HepG2 (cell line): ENCODE data around the gene ADAMTS18.

Experiments
- CAMTA2 ChIP-seq: sonication (generic); formaldehyde crosslinking; IDR thresholded peaks from 2 replicates; pipeline ENCODE4 v1.4.0; 2020; ENCODE audit warnings: mild to moderate bottlenecking, missing genetic modification reagents, borderline replicate concordance
- EP300 ChIP-seq, 3 experiments: sonication (generic) in 1 of 3; formaldehyde crosslinking in 1 of 3; IDR thresholded peaks; 2 replicates each; pipeline versions ENCODE4 v1.5.1 to v1.6.1; 2011 to 2020; ENCODE audit warnings: low read depth in 2 of 3, low read length in 2 of 3, borderline replicate concordance in 1 of 3, improper control_type of control experiment in 1 of 3, mild to moderate bottlenecking in 1 of 3, missing genetic modification reagents in 1 of 3, moderate library complexity in 1 of 3
- JUND ChIP-seq: sonication (generic); formaldehyde crosslinking; IDR thresholded peaks from 2 replicates; pipeline ENCODE4 v1.8.0; 2022; ENCODE audit warnings: mild to moderate bottlenecking, missing genetic modification reagents
- TSC22D2 ChIP-seq: sonication (generic); formaldehyde crosslinking; IDR thresholded peaks from 2 replicates; pipeline ENCODE4 v1.5.1; 2020; ENCODE audit warnings: missing genetic modification reagents, mild to moderate bottlenecking, borderline replicate concordance
- ZNF121 ChIP-seq: sonication (generic); formaldehyde crosslinking; IDR thresholded peaks from 2 replicates; pipeline ENCODE4 v1.5.0; 2020; ENCODE audit warnings: mild to moderate bottlenecking, missing genetic modification reagents
- ZNF326 ChIP-seq: sonication (generic); formaldehyde crosslinking; IDR thresholded peaks from 2 replicates; pipeline ENCODE4 v1.4.0; 2020; ENCODE audit warnings: missing genetic modification reagents, borderline replicate concordance
- ZNF629 ChIP-seq: sonication (generic); formaldehyde crosslinking; conservative IDR thresholded peaks from 2 replicates; pipeline ENCODE4 v1.5.0; 2020; ENCODE audit warnings: missing genetic modification reagents
- TF ChIP-seq, protein P1 (sequence below): sonication (generic); formaldehyde crosslinking; IDR thresholded peaks from 2 replicates; pipeline ENCODE4 v1.4.0; 2020; ENCODE audit warnings: low read depth, mild to moderate bottlenecking, missing genetic modification reagents
- TF ChIP-seq, protein P2 (sequence below): sonication (generic); formaldehyde crosslinking; IDR thresholded peaks from 2 replicates; pipeline ENCODE4 v1.4.0; 2020; ENCODE audit warnings: missing genetic modification reagents
- TF ChIP-seq, protein P3 (sequence below): sonication (generic); formaldehyde crosslinking; IDR thresholded peaks from 2 replicates; pipeline ENCODE4 v1.4.0; 2020; ENCODE audit warnings: missing genetic modification reagents
- TF ChIP-seq, protein P4 (sequence below): sonication (generic); formaldehyde crosslinking; IDR thresholded peaks from 2 replicates; pipeline ENCODE4 v1.4.0; 2020; ENCODE audit warnings: missing genetic modification reagents

DNA sequence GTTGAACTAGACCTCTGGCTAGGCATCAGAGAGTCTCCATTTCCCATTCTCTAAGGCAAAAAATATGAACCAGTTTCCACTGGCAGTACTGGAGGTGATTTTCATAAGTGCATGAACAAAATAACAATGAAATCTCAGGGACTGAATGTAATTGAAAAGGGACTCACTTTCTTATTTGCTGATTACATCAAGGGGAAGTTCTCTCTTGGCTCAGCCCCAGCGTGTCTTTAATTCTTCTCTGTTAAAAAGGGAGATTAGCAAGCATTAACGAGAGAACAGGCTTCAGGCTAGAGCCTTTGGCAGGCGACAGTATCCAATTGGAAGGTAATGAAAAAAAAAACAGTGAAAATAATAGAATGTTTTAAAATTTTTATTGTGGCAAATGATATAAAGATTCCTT lies 34.0 kb upstream of the ADAMTS18 start:
- TF ChIP-seq, protein P1, sequence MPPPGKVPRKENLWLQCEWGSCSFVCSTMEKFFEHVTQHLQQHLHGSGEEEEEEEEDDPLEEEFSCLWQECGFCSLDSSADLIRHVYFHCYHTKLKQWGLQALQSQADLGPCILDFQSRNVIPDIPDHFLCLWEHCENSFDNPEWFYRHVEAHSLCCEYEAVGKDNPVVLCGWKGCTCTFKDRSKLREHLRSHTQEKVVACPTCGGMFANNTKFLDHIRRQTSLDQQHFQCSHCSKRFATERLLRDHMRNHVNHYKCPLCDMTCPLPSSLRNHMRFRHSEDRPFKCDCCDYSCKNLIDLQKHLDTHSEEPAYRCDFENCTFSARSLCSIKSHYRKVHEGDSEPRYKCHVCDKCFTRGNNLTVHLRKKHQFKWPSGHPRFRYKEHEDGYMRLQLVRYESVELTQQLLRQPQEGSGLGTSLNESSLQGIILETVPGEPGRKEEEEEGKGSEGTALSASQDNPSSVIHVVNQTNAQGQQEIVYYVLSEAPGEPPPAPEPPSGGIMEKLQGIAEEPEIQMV (CRISPR knock-in tag) = no peak
- TF ChIP-seq, protein P2, sequence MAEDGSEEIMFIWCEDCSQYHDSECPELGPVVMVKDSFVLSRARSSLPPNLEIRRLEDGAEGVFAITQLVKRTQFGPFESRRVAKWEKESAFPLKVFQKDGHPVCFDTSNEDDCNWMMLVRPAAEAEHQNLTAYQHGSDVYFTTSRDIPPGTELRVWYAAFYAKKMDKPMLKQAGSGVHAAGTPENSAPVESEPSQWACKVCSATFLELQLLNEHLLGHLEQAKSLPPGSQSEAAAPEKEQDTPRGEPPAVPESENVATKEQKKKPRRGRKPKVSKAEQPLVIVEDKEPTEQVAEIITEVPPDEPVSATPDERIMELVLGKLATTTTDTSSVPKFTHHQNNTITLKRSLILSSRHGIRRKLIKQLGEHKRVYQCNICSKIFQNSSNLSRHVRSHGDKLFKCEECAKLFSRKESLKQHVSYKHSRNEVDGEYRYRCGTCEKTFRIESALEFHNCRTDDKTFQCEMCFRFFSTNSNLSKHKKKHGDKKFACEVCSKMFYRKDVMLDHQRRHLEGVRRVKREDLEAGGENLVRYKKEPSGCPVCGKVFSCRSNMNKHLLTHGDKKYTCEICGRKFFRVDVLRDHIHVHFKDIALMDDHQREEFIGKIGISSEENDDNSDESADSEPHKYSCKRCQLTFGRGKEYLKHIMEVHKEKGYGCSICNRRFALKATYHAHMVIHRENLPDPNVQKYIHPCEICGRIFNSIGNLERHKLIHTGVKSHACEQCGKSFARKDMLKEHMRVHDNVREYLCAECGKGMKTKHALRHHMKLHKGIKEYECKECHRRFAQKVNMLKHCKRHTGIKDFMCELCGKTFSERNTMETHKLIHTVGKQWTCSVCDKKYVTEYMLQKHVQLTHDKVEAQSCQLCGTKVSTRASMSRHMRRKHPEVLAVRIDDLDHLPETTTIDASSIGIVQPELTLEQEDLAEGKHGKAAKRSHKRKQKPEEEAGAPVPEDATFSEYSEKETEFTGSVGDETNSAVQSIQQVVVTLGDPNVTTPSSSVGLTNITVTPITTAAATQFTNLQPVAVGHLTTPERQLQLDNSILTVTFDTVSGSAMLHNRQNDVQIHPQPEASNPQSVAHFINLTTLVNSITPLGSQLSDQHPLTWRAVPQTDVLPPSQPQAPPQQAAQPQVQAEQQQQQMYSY (CRISPR knock-in tag) = no peak
- TF ChIP-seq ZNF121 (no peak), TSC22D2 (no peak), JUND (CRISPR knock-in tag) (no peak), ZNF326 (CRISPR knock-in tag) (no peak), CAMTA2 (CRISPR knock-in tag) (no peak), EP300 (IDR thresholded peaks at IDR 0.05; ENCODE audit: low read depth in 2 of 2, low read length in 2 of 2) (no peak), EP300 (CRISPR knock-in tag; IDR thresholded peaks at IDR 0.05; ENCODE audit: borderline replicate concordance) (no peak), ZNF629 (no peak)
- TF ChIP-seq, protein P3, sequence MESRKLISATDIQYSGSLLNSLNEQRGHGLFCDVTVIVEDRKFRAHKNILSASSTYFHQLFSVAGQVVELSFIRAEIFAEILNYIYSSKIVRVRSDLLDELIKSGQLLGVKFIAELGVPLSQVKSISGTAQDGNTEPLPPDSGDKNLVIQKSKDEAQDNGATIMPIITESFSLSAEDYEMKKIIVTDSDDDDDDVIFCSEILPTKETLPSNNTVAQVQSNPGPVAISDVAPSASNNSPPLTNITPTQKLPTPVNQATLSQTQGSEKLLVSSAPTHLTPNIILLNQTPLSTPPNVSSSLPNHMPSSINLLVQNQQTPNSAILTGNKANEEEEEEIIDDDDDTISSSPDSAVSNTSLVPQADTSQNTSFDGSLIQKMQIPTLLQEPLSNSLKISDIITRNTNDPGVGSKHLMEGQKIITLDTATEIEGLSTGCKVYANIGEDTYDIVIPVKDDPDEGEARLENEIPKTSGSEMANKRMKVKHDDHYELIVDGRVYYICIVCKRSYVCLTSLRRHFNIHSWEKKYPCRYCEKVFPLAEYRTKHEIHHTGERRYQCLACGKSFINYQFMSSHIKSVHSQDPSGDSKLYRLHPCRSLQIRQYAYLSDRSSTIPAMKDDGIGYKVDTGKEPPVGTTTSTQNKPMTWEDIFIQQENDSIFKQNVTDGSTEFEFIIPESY (CRISPR knock-in tag) = no peak
- TF ChIP-seq, protein P4, sequence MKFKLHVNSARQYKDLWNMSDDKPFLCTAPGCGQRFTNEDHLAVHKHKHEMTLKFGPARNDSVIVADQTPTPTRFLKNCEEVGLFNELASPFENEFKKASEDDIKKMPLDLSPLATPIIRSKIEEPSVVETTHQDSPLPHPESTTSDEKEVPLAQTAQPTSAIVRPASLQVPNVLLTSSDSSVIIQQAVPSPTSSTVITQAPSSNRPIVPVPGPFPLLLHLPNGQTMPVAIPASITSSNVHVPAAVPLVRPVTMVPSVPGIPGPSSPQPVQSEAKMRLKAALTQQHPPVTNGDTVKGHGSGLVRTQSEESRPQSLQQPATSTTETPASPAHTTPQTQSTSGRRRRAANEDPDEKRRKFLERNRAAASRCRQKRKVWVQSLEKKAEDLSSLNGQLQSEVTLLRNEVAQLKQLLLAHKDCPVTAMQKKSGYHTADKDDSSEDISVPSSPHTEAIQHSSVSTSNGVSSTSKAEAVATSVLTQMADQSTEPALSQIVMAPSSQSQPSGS (CRISPR knock-in tag) = no peak
